SKM-1 treated with dmso at 0.1 percent for 144 hours (cell line): ENCODE results near the gene PAQR9.
A peak's percentile ranks its signal among the peaks of the same experiment; 100 is the strongest.

Source experiments
- DNase-seq: peaks from one replicate; lab custom pipeline; 2025; ENCODE audit not compliant: unreplicated experiment; lab: John Stamatoyannopoulos, UW

Gene PAQR9

DNA sequence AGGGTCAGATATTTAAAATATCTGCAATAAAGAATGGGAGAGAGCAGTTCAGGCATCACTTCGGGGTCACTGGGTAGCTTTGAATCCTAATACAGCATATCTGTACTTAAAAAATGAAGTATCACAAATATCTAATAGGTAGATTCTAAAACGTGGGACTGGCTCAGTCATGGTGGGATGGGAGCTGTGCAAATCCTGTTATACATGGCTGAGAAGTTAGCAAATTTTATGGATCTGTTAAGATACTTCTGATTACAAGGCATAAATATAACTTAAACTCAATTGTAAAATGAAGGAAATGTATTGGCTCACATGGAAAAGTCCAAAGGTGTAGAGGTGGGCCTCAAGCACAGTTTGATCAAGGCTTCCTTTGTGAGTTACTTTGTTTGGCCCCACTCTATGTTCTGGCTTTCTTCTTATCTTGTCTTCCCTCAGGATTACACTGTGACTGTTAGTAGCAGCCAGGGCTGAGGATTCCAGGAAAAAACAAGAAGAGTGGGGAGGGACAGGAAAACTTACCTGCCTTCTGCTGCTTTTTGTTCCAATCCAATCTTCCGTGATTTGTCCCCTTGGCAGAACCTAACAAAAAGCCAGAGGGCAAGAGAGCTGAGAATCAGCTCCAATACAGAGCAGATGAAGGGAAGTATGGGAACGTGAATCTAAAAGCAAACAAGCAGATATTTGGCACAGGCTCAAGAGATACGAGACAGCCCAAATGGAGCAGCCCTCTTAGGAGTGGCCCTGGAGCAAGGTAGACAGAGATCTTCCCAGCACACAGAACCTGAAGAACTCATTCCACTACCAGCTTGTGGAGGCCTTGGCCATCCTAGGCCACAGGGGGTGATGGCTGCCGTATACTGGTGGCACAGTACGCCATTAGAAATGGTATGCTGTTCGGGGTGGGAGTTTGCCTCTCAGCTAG lies 10.9 kb downstream of the PAQR9 start:
- no peak for DNase-seq

DNA sequence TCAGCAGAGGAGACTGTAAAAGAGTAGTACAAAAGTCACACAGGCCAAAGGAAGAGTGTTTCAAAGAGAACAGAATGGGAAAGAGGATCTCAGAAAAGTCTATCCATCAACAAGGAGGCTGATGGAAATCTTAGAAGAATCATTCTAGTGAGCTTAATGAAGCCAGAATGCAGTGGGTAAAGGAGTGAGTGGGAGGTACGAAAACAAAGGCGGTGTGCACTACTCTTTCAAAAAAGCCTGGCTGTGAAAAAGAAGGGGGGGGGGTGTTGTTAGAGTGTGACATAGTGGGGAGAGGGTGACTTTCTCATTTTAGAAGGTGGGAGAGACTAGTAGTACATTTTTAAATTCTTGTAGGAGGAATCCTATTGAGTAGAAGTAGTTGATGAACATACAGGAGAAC lies 11.7 kb downstream of the PAQR9 start:
- no peak for DNase-seq

DNA sequence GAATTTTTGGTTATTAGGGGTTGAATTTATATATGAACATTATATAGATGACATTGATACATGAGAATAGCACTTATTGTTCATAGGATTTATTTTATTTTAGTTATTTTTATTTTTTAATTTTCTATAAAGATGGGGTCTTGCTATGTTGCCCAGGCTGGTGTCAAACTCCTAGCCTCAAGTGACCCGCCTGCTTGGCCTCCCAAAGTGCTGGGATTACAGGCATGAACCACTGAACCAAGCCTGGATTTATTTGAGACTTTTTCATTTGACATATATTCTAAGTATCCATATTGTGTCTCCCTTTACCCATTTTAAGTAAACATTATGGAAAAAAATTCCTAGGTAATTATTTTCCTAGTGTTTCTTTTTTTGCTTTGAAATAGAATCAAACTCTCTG lies 12.5 kb downstream of the PAQR9 start:
- no peak for DNase-seq

DNA sequence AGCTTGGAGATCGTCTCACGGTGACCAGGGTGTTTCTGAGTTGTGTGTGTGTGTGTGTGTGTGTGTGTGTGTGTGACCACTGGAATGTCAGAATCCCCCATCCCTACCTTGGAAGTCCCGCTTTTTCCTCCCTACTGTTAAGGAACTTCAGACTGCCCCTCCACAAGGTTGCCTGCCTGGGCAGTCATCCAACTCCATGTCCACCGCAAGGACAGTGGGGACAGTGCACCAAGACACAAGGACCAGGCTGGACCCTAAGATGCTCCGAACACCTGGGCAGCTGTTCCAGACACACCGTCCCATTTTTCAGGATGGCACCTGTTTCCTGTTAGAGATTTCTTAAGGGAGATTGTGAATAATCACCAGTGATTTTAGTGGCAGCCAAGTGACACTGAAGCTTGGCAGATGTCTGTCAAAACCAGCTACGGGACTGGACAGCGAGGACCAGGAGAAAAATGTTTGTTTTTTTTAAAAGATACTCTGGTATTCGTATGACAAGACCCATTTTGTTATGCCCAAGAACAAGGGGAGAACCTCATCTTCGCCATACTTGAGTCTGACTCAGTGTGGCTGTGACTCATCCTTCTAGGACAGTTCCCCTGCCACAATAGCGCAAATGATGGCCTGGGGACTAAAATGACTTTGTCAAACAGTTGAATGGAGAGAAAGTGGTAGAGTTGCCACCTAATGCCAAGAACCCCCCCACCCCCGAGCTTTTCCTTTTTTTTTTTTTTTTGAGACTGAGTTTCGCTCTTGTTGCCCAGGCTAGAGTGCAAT lies 15.5 kb downstream of the PAQR9 start:
- DNase-seq = no peak

DNA sequence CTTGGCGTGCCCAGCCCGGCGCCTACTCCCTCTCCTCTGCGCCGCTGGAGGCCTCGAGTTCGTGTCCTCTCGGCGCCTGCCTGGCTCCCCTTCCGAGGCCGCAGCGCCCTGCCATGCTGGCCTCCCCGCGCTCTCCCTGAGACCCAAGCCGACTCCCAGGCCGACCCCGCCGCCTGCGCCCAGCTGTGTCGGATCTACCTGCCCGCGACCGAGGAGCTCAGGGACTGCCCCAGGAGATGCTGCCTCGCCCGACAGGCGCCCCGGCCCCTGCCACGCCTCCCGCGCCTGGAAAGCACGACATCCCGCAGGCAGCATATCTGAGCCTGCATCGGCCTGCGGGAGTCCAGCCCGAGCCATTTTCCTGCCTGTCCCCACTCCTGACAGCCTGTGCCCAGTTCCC lies 16.1 kb downstream of the PAQR9 start:
- no peak for DNase-seq

DNA sequence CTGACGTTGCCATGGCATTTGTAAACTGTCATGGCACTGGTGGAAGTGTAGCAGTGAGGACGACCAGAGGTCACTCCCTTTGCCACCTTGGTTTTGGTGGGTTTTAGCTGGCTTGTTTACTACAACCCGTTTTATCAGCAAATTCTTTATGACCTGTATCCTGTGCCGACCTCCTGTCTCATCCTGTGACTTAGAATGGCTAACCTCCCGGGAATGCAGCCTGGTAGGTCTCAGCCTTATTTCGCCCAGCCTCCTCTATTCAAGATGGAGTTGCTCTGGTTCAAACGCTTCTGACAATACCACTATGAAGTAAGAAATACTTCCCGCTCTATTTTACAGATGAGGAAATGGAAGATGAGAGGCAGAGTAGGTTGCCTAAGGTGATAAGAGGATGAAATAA lies 16.6 kb downstream of the PAQR9 start:
- DNase-seq = no peak

DNA sequence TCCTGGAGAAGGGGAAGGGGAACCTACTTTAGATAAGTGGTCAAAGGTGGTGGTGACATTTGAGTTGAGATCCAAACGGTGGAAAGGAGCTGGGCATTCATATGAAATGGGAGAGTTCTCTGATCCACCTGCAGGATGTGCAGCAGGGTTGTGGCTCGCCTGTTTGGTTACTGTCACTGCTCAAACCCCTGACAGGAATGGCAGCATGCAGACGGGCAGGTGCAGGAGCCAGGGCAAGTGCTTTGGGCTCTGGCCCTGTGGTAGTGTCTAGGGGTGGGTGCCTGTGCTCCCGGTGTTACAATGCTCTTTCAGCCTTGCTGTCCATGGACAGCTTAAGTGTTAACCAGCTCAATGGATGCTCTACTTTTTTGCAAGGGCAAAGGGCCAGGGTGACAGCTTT lies 18.5 kb downstream of the PAQR9 start:
- DNase-seq = no peak

DNA sequence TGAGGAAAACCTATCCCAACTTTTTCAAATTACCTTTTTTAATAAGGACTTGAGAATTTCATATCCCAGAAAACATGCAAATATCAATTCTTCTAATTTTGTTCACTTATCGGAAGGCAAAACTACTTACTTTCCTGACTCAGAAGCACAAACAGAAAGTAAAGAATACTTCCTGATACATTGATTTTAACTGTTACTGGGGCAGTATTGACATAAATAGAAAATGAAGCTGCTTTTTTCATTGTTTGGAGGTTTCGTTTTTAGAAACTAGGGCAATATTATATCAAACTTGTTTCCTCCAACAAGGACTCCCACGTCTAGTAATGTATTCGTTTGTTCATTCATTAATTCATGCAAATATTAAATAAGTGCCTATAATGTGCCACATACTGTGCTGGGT lies 19.1 kb downstream of the PAQR9 start:
- no peak for DNase-seq

DNA sequence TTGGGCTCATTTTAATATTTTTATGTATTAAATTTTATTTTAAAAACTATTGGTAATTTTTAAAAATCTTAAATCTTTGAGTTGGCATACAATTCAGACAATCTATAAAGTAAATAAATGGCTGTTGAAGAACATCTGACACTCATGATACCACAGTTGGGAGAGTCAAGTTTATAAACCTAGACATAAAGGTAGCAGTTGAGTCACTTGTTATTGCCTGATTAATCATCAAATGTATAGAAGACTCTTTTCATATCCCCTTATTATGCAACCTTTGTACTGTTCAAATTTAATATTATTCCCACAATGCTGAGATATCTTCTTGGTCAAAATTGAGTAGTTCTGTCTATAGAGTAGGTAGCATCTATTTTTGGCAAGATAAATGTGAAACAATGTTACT lies 19.6 kb downstream of the PAQR9 start:
- DNase-seq = no peak

DNA sequence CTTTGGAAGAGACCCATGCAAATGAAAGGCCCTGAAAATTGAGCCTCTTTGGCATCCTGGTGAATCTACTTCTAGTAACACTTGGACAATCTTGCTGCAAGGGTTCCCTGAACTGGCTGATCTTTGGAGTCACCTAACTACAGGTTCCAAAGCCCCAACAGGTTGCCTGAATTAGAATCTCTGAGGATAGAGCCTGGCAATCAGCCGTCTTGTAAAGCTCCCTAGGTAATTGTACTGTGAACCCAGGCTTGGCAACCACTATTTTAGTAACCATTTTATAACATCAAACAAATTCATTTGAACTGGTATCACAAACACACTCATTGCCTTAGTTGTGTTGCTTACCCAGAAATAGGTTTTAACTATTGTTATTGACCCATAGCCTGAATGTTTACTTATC lies 20.1 kb downstream of the PAQR9 start:
- no peak for DNase-seq

DNA sequence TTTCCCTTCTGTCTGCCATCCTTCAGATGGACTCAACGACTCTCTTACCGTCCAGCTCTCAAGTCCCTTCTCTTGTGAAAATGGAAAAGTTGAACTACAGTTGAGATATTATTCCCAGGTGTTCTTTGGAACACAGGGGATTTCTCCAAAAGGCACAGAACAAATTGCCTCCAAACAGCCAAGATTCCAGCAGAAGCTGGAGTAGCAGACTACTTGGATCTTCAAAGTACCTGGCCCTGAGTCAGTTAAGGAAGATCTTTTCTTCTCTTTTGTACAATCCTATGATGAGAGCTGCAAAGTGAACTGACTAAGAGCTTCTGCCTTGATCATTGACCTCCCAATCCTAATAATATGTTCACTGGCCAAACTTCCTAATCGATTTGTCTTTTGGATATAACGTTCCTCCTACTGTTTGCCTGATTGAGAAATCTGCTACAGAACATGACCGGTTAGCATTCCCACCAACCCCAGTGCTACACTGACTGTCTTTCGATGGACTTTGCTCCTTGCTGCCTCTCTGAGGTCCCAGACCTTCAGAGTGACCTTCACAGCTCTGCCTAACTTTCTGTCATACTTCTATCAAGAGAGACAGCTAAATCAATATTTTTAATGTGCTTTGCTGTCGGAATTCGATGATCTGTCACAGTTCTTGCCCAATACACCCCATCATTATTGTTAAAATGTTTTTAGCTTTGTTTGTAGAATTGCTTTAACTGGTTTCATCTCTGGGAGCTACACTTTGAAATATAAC lies 21.9 kb downstream of the PAQR9 start:
- no peak for DNase-seq

DNA sequence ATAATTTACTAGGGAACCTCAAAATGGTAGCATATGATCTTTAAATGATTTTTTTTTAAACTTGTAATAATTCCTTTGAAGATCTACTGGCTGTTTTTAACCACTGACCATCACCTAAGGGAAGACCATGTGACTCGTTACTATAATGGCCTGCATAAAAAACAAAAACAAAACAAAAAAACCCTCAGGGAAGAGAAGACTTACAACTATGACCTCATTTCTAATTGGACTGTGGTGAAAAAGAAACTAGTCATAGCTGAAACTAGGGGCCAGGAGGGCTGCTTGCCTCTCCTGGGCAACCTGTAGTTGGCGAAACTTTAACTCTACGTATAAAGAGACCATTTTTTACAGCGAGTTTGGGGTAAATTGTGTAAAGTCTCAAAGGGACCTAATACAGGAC lies 23.0 kb downstream of the PAQR9 start:
- DNase-seq = no peak

DNA sequence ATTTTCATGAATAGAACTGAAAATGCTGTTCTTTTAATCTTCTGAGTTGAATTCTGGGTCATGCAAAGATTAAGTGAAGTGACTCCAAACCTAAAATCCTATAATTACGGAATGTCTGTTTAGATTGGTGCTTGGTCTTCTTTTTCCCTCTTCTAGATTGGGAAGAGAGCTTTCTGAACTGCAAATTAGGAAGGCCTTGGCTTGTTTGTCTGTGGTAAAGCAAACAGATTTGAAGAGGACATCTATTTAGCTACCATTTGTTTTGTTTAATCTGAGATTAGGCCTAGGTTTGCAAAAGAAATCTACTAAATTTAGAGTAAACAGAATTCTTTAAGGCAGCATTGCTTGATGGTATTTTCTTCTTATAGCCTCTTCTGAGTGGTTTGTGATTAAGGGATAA lies 23.5 kb downstream of the PAQR9 start:
- no peak for DNase-seq

DNA sequence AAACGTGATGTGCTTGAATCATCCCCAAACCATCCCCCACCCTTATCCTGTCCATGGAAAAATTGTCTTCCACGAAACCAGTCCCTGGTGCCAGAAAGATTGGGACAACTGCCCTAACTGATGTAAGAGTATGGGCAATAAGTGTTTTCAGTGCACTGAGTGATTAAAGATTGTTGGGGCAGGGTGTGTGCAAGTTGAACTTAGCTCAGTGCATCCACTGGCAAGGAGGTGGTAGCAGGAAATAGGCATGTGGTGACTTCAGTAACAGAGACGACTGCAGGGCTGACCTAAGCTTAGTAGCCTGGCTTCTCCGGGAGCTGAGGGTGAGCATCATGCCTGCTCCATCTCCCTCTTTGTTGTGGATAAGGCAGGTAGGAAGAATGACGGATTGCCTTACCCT lies 27.5 kb downstream of the PAQR9 start:
- DNase-seq = no peak

DNA sequence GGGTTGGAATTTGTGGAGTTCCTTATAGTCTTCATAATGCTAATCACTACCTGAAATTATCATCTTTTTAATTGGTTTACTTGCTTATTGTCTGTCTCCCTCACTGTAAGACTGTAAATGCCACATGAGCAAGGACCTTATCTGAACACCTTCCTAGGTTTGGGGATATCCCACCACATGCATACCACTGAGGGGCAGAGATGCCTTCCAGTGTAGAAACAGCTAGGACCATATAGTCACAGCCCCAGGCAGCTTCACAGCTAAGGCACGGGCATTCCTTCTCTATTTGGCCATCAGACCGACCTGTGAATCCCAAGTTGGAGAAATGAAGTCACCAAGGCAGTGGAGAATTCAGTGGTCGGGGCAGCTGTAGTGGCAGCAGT lies 28.6 kb downstream of the PAQR9 start:
- no peak for DNase-seq

DNA sequence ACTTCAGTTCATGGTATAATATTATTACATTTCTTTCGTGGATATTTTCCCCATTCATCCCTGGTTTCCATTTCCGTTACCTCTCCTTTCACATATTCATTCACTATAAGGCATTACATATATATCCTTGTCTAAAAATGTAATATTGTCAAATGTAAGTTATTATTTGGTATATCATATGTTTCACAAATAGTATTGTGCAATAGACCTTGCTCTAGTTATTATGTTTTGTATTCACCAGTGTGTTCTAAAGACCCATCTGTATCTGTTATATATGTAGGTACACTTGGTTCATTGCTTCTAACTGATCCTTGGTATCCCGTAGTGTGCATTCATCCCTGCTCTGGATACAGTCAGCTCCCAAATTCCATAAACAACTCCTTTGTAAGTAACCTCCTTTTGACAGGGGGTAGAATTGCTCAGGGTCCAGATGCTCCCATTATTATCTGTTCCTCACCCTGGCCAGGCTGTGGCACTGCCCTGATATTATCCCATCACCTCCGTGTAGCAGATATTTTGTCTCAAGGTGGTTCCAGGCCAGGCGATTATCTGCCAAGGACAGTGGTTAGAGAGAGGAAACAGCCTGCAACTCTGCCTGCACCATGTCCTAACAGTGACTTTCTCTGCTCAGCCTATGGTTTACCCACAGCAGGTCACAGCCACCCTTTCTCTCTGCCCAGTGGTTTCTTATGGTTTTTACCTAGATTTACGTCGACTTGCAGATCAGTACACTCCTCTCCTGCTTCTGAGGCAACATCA lies 29.2 kb downstream of the PAQR9 start:
- no peak for DNase-seq

DNA sequence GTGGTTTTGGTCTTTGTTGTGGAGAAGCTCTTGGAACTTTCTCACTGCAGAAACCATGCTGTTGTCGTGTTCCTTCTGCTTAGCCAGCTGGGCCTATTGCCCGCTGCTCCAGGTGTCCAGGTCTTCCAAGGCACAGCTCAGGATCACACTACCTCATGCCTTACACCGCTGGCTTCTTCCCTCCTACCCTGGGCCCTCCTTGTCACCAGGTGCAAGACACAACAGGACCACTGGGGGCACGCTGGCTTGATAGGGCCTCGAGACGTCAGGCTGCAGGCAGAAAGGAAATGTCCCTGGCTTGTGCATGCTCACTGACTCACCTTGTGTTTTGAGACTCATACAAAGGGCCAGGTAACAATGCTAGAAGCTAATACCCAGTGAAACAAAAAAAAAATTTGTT lies 32.3 kb downstream of the PAQR9 start:
- DNase-seq = no peak

DNA sequence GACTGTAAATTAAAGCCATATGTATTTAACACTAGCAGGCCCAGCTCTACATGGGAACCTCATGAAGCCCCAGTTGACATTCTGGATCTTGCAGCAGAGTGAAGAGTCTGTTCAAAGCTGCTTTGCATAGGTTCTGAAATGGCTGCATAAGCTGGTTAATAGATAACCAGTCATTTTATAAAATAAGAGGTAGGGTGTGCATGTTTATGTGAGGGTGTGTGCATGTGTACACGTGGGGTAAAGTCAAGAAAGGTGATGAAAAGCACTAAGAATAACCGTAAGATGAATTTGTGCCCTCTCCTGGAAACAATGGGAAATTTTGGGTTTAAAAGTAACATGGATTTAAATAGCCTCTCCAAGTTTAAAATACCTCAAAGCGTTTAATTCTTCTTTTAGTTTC lies 33.0 kb downstream of the PAQR9 start:
- DNase-seq = no peak

DNA sequence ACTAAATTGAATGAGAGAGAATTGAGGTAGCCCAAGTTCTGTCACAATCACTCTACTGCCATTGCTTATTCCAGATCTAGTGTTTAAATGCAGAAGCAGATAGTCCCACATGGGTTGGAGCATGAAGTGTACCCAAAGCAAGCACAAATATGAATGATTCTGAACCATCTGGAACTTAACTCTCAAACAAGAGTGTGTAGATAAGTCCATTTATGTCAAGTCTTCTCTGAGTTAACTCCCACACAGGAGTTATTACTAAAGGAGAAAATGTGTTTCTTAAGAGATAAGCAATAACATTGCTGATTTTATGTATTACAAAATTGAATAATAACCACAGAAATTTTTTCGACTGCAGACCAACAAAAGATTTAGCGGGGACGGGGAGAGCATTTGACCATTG lies 33.6 kb downstream of the PAQR9 start:
- DNase-seq = no peak

DNA sequence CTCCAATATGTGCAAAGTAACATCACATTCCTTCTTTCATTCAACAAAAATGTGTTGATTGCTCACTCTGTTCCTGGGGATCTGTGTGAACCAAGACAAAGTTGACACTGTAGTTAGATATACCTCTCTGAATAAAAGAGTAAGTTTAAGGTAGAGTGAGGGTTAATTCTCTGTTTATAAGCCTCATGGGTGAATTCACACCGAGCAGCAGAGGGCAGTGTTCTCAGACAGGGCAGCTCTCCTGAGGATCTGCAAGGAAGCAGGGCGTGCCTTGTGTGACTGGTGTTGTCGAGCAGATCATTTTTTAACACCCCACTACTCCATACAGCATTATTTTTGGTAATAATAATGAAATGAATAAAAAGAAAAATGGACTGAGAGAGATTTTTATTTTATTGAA lies 34.4 kb downstream of the PAQR9 start:
- peak; percentile 67 for DNase-seq

DNA sequence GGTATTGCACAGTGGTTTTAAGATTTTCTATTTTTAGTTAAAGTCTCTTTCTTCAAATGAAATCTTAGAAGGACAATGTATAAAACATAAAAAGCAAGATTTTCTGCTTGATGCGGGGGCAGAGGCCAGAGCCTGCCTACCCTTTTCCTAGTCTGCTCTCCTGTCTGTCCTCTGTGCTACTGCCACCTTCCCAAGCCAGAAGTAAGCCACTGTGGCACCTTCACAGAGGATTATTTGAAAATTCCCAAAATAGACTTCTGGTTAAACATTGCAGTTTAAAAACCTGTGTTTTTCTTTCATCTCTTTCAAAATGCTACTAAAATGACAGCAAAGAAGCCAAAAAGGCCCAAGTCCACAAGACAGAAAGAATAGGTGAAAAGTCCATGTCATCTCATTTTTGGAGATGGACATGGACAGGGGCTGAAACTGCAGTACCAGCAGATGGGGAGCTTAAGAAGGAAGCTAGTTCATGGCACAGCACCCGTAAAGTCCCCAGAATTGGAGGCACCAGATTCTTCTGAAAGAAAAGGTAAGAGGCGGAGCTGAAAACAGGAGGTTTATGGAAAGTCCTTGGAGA lies 37.0 kb downstream of the PAQR9 start:
- DNase-seq = no peak
